Activated CD8-positive, alpha-beta T cell treated with anti-CD3 and anti-CD28 coated beads, Interleukin-2, amount 10 ng/mL, durations not matched to agents 7 days and 5 days (primary cell): ENCODE measurements around the gene NELL1. TPM values are rescaled to one million over a fixed set of nuclear protein-coding genes. Genes with fewer than 3 reads are reported as not detected.

Source experiments
- ATAC-seq: fragments of 150-1000 bp; cut with Tn5 transposase; one replicate; pipeline ENCODE4 v1.10.0; 2021; ENCODE audit warnings: moderate library complexity
- CTCF ChIA-PET: fragments of 350-600 bp; sonication (Branson Sonifier 250); formaldehyde crosslinking; loops from one replicate; lab custom pipeline; 2021; ENCODE audit warnings: antibody characterized with exemption; lab: Charles Lee
- POLR2A ChIA-PET: fragments of 350-600 bp; sonication (Branson Sonifier 250); formaldehyde crosslinking; loops from one replicate; lab custom pipeline; 2021; ENCODE audit warnings: antibody characterized with exemption; lab: Charles Lee
- DNase-seq: peaks from one replicate; pipeline ENCODE4 v3.0.0-alpha.2; 2020
- H3K27ac Mint-ChIP-seq: one replicate; pipeline ENCODE4 v1.8.0; 2021; ENCODE audit warnings: mild to moderate bottlenecking, mixed read lengths
- H3K27me3 Mint-ChIP-seq: one replicate; pipeline ENCODE4 v1.8.0; 2021; ENCODE audit warnings: low read depth, mixed read lengths
- H3K36me3 Mint-ChIP-seq: one replicate; pipeline ENCODE4 v1.8.0; 2021; ENCODE audit warnings: low read depth, mixed read lengths
- H3K4me1 Mint-ChIP-seq: one replicate; pipeline ENCODE4 v1.8.0; 2021; ENCODE audit warnings: low read depth, mixed read lengths
- H3K4me3 Mint-ChIP-seq: one replicate; pipeline ENCODE4 v1.8.0; 2021; ENCODE audit warnings: mild to moderate bottlenecking, mixed read lengths
- H3K9me3 Mint-ChIP-seq: one replicate; pipeline ENCODE4 v1.8.0; 2022; ENCODE audit warnings: mixed read lengths; ENCODE audit not compliant: insufficient read depth
- total RNA-seq, 2 experiments: library from RNA; stranded (reverse); gene quantifications; one replicate each; pipeline ENCODE4 v1.2.3, GENCODE V29; 2021

The NELL1 gene
- total RNA-seq, 2 experiments from 2014 or later, result not detected

DNA sequence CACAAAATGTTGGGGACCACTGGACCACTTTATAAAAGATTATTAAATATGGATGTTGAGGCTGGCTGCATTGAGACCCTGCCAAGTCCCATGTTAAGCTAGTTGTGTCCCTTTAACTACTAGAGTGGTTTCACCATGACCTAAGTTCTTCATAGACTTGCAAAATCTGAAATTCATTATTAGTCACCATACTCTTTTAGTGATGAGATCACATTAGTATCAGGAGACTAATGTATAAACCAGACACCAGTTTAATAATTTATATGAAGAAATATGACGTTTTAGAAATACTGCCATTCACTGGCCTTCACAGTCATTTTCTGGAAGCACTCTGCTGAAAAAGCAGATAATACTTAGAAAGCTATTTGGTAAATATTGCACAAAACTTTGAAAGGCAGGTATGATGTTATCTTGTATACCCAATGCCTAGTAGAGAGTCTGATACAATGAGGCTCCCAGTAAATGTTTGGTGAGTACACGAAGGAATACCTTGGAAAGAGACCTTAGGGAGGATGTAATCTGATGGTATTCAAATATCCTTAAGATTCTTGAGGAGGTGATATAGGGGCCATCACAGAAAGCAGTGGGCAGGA is 795.3 kb downstream of the NELL1 start:
- ChIA-PET POLR2A (no interaction called here), CTCF (no interaction called here)
- Mint-ChIP-seq H3K4me1 (no peaks in the 10 kb centered on the region), H3K27me3 (no peaks in the 10 kb centered on the region), H3K4me3 (no peak overlapping the region), H3K36me3 (no peaks in the 10 kb centered on the region), H3K27ac (no peak overlapping the region), H3K9me3 (no peaks in the 10 kb centered on the region)
- DNase-seq (no peak), ATAC-seq (no peak)

DNA sequence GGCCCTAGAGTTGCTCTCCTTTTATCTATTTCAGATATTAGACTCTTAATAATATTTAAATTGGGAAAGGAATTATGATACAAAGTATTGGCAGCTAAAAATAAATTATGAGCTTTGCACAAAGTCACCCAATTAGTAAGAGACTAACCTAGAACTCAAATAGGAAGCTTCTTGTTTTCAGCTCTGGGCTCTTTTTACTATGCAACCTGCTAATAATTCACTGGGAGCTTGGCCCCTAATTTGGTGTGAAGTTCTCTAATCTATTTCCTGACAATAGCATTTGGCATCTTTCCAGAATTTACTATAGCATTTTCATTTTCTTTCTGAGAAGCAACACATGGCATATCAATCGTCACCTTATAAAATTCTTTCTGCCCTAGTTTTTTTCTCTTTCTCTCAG is 795.8 kb downstream of the NELL1 start:
- no peak overlapping the region for H3K4me3 Mint-ChIP-seq

DNA sequence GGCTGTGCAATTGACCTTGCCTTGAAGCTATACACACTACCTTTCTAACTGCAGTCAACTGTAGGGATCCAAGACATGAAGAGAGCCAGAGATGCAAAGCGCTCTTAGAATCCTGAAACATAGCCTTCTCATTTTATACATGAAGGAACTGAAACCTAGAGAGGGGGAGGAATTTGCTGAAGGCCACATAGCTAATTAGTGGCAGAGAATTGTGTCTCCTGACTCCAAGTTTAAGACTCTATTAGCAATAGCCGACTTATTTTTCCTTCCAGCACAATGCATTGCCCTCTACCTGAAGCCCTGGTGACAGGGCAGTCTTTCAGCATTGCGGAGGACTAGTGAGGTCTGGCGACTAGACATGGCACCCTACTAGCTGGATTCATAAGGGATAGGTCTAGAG is 796.5 kb downstream of the NELL1 start:
- no peaks in the 10 kb centered on the region for H3K27me3 Mint-ChIP-seq
- H3K36me3 Mint-ChIP-seq, result no peaks in the 10 kb centered on the region
- no peak for ATAC-seq
- H3K4me1 Mint-ChIP-seq, result no peaks in the 10 kb centered on the region
- H3K27ac Mint-ChIP-seq, result no peak overlapping the region
- ChIA-PET POLR2A (no interaction called here), CTCF (no interaction called here)
- no peak overlapping the region for H3K4me3 Mint-ChIP-seq
- H3K9me3 Mint-ChIP-seq, result no peaks in the 10 kb centered on the region
- DNase-seq, result no peak

More for the DNA sequence above, 795.8 kb downstream of the NELL1 start:
- CTCF ChIA-PET, result no interaction called here
- DNase-seq, result no peak
- Mint-ChIP-seq H3K27me3 (no peaks in the 10 kb centered on the region), H3K36me3 (no peaks in the 10 kb centered on the region), H3K27ac (no peak overlapping the region), H3K9me3 (no peaks in the 10 kb centered on the region), H3K4me1 (no peaks in the 10 kb centered on the region)
- ATAC-seq, result no peak
- POLR2A ChIA-PET, result no interaction called here

DNA sequence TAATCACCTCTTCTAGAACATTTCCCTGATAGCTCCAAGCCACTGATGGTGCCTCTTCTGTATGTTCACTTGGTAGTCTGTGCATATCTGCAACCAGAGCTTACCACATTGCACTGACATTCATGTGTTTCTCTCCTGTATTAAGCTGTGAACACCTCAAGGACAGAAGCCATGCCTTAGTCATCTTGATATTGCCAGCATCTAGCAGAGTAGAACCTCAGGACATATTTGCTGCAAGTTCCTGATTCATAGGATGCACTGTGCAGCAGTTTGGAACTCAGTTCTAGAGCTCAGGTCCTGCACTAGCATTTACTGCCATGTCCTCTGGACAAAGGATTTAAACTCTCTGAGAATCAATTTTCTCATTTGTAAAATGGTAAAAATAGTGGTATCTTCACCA is 801.1 kb downstream of the NELL1 start:
- Mint-ChIP-seq H3K4me3 (no peak overlapping the region), H3K4me1 (no peaks in the 10 kb centered on the region), H3K36me3 (no peaks in the 10 kb centered on the region), H3K9me3 (no peaks in the 10 kb centered on the region), H3K27ac (no peak overlapping the region), H3K27me3 (no peaks in the 10 kb centered on the region)
- POLR2A ChIA-PET, result no interaction called here
- DNase-seq, result no peak
- no peak for ATAC-seq
- CTCF ChIA-PET, result no interaction called here

DNA sequence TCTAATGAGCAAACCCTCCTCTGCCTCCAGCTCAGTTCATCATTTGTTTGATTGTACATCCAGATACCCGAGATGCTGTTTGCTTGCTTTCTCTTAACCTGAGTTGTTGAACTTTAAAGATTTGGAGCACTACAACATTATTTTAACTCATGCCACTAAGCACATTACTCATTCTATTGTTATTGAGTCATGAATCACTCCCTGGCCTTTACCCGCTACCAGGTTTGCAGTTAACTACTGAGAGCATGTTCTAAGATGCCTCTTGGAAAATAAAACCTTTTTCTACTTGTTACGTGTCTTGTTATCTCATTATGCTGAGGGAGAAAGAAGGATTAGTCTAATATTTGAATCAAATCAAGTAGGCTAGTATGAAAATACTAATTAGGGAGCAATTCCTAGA is 802.9 kb downstream of the NELL1 start:
- CTCF ChIA-PET, result no interaction called here
- H3K9me3 Mint-ChIP-seq, result no peaks in the 10 kb centered on the region

DNA sequence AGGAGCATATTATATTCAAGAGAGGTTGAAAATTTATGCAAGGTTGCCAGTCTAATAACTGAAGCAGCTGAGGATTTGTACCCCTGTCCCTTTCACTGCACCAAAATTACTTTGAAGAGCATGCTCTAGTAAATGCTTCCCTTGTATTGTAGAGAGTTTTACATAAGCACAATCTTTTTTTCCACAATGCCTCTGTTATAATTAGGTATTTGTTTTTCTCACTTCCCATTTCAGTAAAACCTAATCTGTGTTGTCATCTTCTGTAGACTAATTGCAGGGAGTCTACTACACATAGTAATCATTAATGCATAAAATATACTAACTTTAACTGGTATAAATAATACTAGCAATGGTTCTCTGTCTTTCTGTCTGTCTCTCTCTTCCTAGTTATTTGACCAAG is 805.1 kb downstream of the NELL1 start:
- Mint-ChIP-seq H3K9me3 (no peaks in the 10 kb centered on the region), H3K4me1 (no peaks in the 10 kb centered on the region), H3K27ac (no peak overlapping the region), H3K4me3 (no peak overlapping the region), H3K27me3 (no peaks in the 10 kb centered on the region), H3K36me3 (no peaks in the 10 kb centered on the region)
- DNase-seq (no peak), ATAC-seq (no peak)
- ChIA-PET POLR2A (no interaction called here), CTCF (no interaction called here)

More for the DNA sequence above, 802.9 kb downstream of the NELL1 start:
- Mint-ChIP-seq H3K27me3 (no peaks in the 10 kb centered on the region), H3K4me1 (no peaks in the 10 kb centered on the region), H3K27ac (no peak overlapping the region), H3K36me3 (no peaks in the 10 kb centered on the region), H3K4me3 (no peak overlapping the region)
- DNase-seq, result no peak
- no peak for ATAC-seq
- POLR2A ChIA-PET, result no interaction called here

DNA sequence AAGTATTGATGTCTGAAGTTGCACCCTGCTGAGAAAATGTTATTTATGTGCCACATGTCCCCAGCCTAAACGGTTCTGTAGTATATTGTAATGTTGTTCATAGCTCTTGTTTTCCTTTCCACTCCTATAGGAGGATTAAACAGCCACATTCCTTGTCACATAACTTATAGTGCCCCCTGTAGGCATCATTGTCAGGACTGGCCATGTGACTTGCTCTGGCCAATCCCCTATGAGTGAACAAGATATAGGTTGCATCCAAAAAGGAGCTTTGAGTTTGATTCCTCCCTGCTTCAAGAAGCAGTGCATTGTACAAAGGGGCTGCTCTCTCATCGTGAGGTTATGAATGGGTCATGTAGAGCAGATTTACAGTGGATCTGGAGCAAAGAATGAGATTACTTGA is 805.9 kb downstream of the NELL1 start:
- no peak for DNase-seq
- ChIA-PET CTCF (no interaction called here), POLR2A (no interaction called here)
- H3K9me3 Mint-ChIP-seq, result no peaks in the 10 kb centered on the region
- no peak overlapping the region for H3K27ac Mint-ChIP-seq
- no peak overlapping the region for H3K4me3 Mint-ChIP-seq
- H3K36me3 Mint-ChIP-seq, result no peaks in the 10 kb centered on the region
- no peak for ATAC-seq
- H3K27me3 Mint-ChIP-seq, result no peaks in the 10 kb centered on the region
- H3K4me1 Mint-ChIP-seq, result no peaks in the 10 kb centered on the region

DNA sequence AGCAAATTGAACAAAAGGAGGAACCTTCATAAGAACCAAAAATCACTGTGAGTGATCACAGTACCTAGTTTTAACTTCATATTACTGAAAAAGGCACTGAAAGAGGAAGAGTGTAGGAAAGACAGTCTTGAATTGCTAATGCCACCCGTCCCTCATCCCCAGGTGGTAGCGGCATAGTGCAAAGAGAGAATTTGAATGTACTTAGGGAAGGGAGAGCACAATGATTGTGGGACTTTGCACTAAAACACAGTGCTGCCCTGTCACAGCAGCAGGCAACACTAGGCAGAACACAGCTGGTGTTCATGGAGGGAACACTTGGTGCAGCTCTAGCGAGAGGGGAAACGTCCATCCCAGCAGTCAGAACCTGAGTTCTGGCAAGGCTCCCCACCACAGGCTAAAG is 807.2 kb downstream of the NELL1 start:
- CTCF ChIA-PET, result no interaction called here
- ATAC-seq (no peak), DNase-seq (no peak)
- Mint-ChIP-seq H3K27ac (no peak overlapping the region), H3K36me3 (no peaks in the 10 kb centered on the region), H3K4me3 (no peak overlapping the region), H3K4me1 (no peaks in the 10 kb centered on the region), H3K9me3 (no peaks in the 10 kb centered on the region), H3K27me3 (no peaks in the 10 kb centered on the region)
- POLR2A ChIA-PET, result no interaction called here

DNA sequence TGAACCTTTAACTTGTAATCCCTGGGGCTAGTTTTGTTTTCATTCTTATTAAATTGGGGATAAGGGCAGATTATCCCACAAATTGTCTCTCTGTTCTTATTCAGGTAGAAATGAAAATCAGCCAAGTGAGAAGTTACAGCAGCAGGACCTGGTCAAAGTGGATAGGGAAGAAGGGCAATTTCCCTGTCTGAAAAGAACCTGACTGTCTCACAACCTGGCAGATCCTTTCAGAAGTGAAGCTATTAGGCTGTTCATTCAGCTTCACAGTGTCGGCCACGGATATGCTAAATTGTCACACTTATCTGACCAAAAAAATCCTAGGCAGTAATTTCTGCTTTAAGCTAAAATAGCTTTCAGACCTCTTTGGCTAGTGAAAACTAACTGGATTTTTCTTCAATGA is 810.9 kb downstream of the NELL1 start:
- DNase-seq, result no peak
- no peak overlapping the region for H3K27ac Mint-ChIP-seq
- H3K36me3 Mint-ChIP-seq, result no peaks in the 10 kb centered on the region
- ATAC-seq, result no peak
- ChIA-PET POLR2A (no interaction called here), CTCF (no interaction called here)
- H3K4me3 Mint-ChIP-seq, result no peak overlapping the region
- H3K27me3 Mint-ChIP-seq, result no peaks in the 10 kb centered on the region
- H3K9me3 Mint-ChIP-seq, result no peaks in the 10 kb centered on the region
- H3K4me1 Mint-ChIP-seq, result no peaks in the 10 kb centered on the region

DNA sequence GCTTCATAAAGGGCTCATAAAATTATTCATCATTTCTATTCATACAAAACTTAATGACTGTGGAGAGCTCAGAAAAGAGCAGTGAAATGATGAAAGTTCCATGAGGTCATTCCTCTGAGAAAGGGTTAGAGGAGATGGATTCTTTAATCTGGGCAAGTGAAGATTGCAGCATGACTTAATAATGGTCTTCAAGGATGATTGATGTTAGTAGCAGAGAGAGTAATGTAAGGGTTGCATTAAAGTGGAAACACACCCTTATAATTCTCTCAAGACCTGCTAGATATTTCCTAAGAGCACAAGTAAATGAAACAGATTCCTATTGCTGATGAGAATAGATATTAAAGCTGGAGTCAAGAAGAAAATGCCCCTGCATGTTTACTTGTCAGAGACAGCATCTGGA is 811.9 kb downstream of the NELL1 start:
- DNase-seq (no peak), ATAC-seq (no peak)
- ChIA-PET CTCF (no interaction called here), POLR2A (interaction anchor here (0.6 kb wide), 1 partner anchor 1486 kb away, joined by 4 read pairs; no protein-coding TSS in a partner anchor)
- Mint-ChIP-seq H3K4me3 (no peak overlapping the region), H3K4me1 (no peaks in the 10 kb centered on the region), H3K36me3 (no peaks in the 10 kb centered on the region), H3K27ac (no peak overlapping the region), H3K9me3 (no peaks in the 10 kb centered on the region), H3K27me3 (no peaks in the 10 kb centered on the region)

DNA sequence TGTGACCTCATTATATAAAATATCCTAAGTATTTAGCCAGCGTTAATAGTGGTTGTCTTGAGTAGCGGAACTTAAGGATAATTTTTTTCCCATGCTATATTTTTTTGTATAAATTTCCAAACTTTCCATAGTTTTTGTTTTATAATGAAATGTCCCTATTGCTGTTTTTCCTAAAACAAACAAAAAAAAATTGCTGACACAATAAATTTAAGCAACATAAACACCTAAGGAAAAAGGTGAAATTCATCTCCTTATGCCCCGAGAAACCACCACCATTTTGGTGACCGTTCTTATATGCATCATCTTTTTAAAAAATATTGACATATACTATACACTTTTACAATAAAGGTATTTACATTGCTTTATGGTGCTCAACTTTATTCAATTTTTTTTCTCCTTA is 814.7 kb downstream of the NELL1 start:
- Mint-ChIP-seq H3K4me1 (no peaks in the 10 kb centered on the region), H3K4me3 (no peak overlapping the region), H3K36me3 (no peaks in the 10 kb centered on the region), H3K27me3 (no peaks in the 10 kb centered on the region), H3K27ac (no peak overlapping the region), H3K9me3 (peaks cover 3% of the 10 kb centered on the region)
- no peak for DNase-seq
- no peak for ATAC-seq
- ChIA-PET CTCF (no interaction called here), POLR2A (no interaction called here)

DNA sequence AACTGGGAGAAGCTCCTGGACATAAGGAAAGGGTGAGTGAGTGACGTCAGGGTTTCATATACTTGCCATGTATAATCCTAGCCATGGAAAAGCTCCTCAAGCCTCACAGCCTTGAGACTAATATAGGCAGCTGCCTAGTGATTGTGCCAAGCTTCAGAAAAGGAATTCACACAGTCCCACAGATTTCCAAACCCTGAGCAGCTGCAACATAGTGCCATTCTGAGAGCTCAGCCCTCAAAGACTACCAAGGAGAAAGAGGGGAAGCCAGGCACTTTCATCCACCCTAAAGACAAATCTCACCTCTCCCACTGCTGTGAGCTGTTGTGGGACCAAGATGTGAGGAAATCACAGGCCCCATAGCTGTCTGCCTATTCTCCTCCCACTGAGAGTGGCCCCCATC is 815.6 kb downstream of the NELL1 start:
- CTCF ChIA-PET, result no interaction called here
- no peak for ATAC-seq
- H3K27me3 Mint-ChIP-seq, result no peaks in the 10 kb centered on the region

DNA sequence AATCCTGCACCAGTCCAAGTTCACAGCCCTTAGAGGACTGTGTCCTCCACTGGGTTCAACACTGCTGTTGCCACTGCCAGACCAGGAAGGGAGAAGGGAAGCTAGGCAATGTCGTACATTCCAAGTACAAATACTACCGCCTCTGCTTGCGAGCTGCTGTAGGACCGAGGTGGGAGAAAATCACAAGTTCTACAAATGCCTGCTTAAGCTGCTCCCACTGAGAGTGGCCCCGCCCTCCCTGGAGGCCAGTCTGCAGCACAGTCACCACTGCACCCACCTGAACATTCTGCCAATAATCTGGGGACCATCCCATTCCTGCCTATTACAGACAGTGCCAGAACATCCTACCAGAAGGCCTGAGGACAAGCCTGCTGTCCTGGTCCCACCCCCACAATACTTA is 816.0 kb downstream of the NELL1 start:
- Mint-ChIP-seq H3K36me3 (no peaks in the 10 kb centered on the region), H3K4me3 (no peak overlapping the region), H3K27me3 (no peaks in the 10 kb centered on the region), H3K27ac (no peak overlapping the region), H3K4me1 (no peaks in the 10 kb centered on the region), H3K9me3 (peaks cover 3% of the 10 kb centered on the region)
- DNase-seq, result no peak
- ATAC-seq, result no peak
- POLR2A ChIA-PET, result no interaction called here
- CTCF ChIA-PET, result no interaction called here

More for the DNA sequence above, 815.6 kb downstream of the NELL1 start:
- POLR2A ChIA-PET, result no interaction called here
- H3K36me3 Mint-ChIP-seq, result no peaks in the 10 kb centered on the region
- no peak overlapping the region for H3K4me3 Mint-ChIP-seq
- H3K9me3 Mint-ChIP-seq, result peaks cover 3% of the 10 kb centered on the region
- H3K27ac Mint-ChIP-seq, result no peak overlapping the region
- DNase-seq, result no peak
- no peaks in the 10 kb centered on the region for H3K4me1 Mint-ChIP-seq
